C4-2B (cell line): ENCODE measurements around the gene C20orf144.

ENCODE experiments used
- CTCF ChIP-seq: fragments of 450-650 bp; conservative IDR thresholded peaks from 2 replicates; pipeline ENCODE4 v1.5.1; 2017; ENCODE audit warnings: mild to moderate bottlenecking
- ZFX ChIP-seq: fragments of 450-650 bp; IDR thresholded peaks from 2 replicates; pipeline ENCODE4 v1.6.1; 2017

GRCh38 chr20:33669224-33669623 is 7.1 kb downstream of the C20orf144 start:
- TF ChIP-seq CTCF: no peak
- no peak for TF ChIP-seq ZFX
